Aorta (tissue), 5 donors: ENCODE measurements around the gene NDST4. TPM values are rescaled to one million over a fixed set of nuclear protein-coding genes. Genes with fewer than 3 reads are reported as not detected.

Experiments used
- ATAC-seq: fragments of 200-7000 bp; cut with Tn5 transposase; one replicate; pipeline ENCODE4 v1.9.1; 2022; ENCODE audit warnings: moderate library complexity; ENCODE audit not compliant: low FRiP score
- DNase-seq, 2 donors: peaks; one replicate each; pipeline ENCODE4 v3.0.0-alpha.2; 2020
- H3K27ac ChIP-seq, 2 donors: one replicate each; pipeline ENCODE4 v1.5.1; 2013; ENCODE audit warnings: low read length in 2 of 2, mild to moderate bottlenecking in 2 of 2, moderate library complexity in 2 of 2, control low read depth in 1 of 2, inconsistent platforms in 1 of 2, low read depth in 1 of 2
- H3K27me3 ChIP-seq, 2 donors: one replicate each; pipeline ENCODE4 v1.6.1; 2013; ENCODE audit warnings: control low read depth in 1 of 2, low read length in 1 of 2, mild to moderate bottlenecking in 1 of 2, moderate library complexity in 1 of 2; ENCODE audit not compliant: insufficient read depth in 2 of 2, control insufficient read depth in 1 of 2
- H3K36me3 ChIP-seq, 2 donors: one replicate each; pipeline ENCODE4 v1.6.1; 2013; ENCODE audit warnings: control low read depth in 1 of 2, low read length in 1 of 2, mild to moderate bottlenecking in 1 of 2; ENCODE audit not compliant: insufficient read depth in 2 of 2, control insufficient read depth in 1 of 2
- H3K4me1 ChIP-seq, 2 donors: one replicate each; pipeline ENCODE4 v1.6.1; 2013; ENCODE audit warnings: low read length in 2 of 2, control low read depth in 1 of 2, mild to moderate bottlenecking in 1 of 2, moderate library complexity in 1 of 2; ENCODE audit not compliant: insufficient read depth in 2 of 2, control insufficient read depth in 1 of 2
- H3K4me3 ChIP-seq, 2 donors: one replicate each; pipeline ENCODE4 v1.5.1; 2013; ENCODE audit warnings: low read length in 2 of 2, control low read depth in 1 of 2, mild to moderate bottlenecking in 1 of 2
- H3K9me3 ChIP-seq: one replicate; pipeline ENCODE4 v1.6.1; 2013; ENCODE audit warnings: mild to moderate bottlenecking, low read length; ENCODE audit not compliant: control insufficient read depth
- WGBS, 2 donors: extraction: QIAGEN DNeasy Blood & Tissue Kit; methylation state at CpG; one replicate each; pipeline ENCODE4 v1.1.7; 2013; 5-methylcytosine and 5-hydroxymethylcytosine counted together
- intact Hi-C, 2 donors: fragments of 100-400 bp; cut with DNase I; formaldehyde crosslinking; loops; one replicate each; pipeline versions ENCODE4 v1.14.2 to v1.15.0; 2022
- polyA plus RNA-seq, 2 donors: library from polyadenylated mRNA; stranded (reverse); fragments of 200-250 nt; gene quantifications; one replicate each; pipeline ENCODE4 v1.2.3, GENCODE V29; 2013
- total RNA-seq, 2 donors: library from RNA; stranded (reverse); fragmentation: NEBNext Ultra II Directional; extraction: Animal tissue kit (Norgen Biotek cat#: 25700); gene quantifications; one replicate each; pipeline ENCODE4 v1.2.1, GENCODE V29; 2021
- donor health status: healthy with polysubstance abuse.
- donor health status: Bipolar disorder and iron deficiency.
- donor health status: DM: no; HTN: no; CAD: no.
- donor health status: DM: no; HTN: no; CAD: no.
- donor health status: DM: yes; HTN: yes; CAD: no.

Gene NDST4
- total and polyA plus RNA-seq, 4 donors: not detected

GRCh38 chr4:114866901-114867670 is 246.3 kb downstream of the NDST4 start:
- H3K9me3 ChIP-seq: no peaks in the 10 kb centered on the region
- DNase-seq: no peak
- H3K27ac ChIP-seq: no peak overlapping the region
- 25 to 37% methylated on average over 2 of the region's 2 CpGs for WGBS, 2 donors
- no peaks in the 10 kb centered on the region for H3K36me3 ChIP-seq
- no peak overlapping the region for H3K4me3 ChIP-seq
- ATAC-seq: no peak
- H3K27me3 ChIP-seq: no peaks in the 10 kb centered on the region
- no peaks in the 10 kb centered on the region for H3K4me1 ChIP-seq
- intact Hi-C loops: no loop called here

- WGBS, 2 donors: 52 to 62% methylated on average over 2 of the region's 2 CpGs
- Histone ChIP-seq H3K27me3 (no peaks in the 10 kb centered on the region), H3K9me3 (no peaks in the 10 kb centered on the region), H3K27ac (no peak overlapping the region), H3K36me3 (no peaks in the 10 kb centered on the region), H3K4me3 (no peak overlapping the region), H3K4me1 (no peaks in the 10 kb centered on the region)
- intact Hi-C loops: no loop called here
- DNase-seq (no peak), ATAC-seq (no peak)
These were observed 249.4 kb downstream of the NDST4 start for GRCh38 chr4:114864060-114864459.

GRCh38 chr4:114860786-114861185 is 252.6 kb downstream of the NDST4 start:
- Histone ChIP-seq H3K4me3 (no peak overlapping the region), H3K27me3 (no peaks in the 10 kb centered on the region), H3K4me1 (no peaks in the 10 kb centered on the region), H3K9me3 (no peaks in the 10 kb centered on the region), H3K36me3 (no peaks in the 10 kb centered on the region), H3K27ac (no peak overlapping the region)
- ATAC-seq: no peak
- 45 to 52% methylated on average over 1 of the region's 1 CpG for WGBS, 2 donors
- intact Hi-C loops: no loop called here
- no peak for DNase-seq

- WGBS, 2 donors: 48 to 51% methylated on average over 1 of the region's 1 CpG
- Histone ChIP-seq H3K9me3 (no peaks in the 10 kb centered on the region), H3K27ac (no peak overlapping the region), H3K27me3 (no peaks in the 10 kb centered on the region), H3K36me3 (no peaks in the 10 kb centered on the region), H3K4me1 (no peaks in the 10 kb centered on the region), H3K4me3 (no peak overlapping the region)
- ATAC-seq (no peak), DNase-seq (no peak)
- intact Hi-C loops: no loop called here
These were observed 255.6 kb downstream of the NDST4 start for GRCh38 chr4:114857831-114858230.

- intact Hi-C loops: no loop called here
- Histone ChIP-seq H3K36me3 (no peaks in the 10 kb centered on the region), H3K4me1 (no peaks in the 10 kb centered on the region), H3K4me3 (no peak overlapping the region), H3K9me3 (no peaks in the 10 kb centered on the region), H3K27me3 (no peaks in the 10 kb centered on the region), H3K27ac (no peak overlapping the region)
- DNase-seq (no peak), ATAC-seq (no peak)
- 59% methylated on average over 1 of the region's 1 CpG for WGBS, 2 donors
These were observed 273.4 kb downstream of the NDST4 start for GRCh38 chr4:114839986-114840385.

- 81 to 83% methylated on average over 2 of the region's 2 CpGs for whole genome bisulfite sequencing, 2 donors
- ATAC-seq: no peak
- no peaks in the 10 kb centered on the region for H3K36me3 ChIP-seq
- H3K27me3 ChIP-seq: no peaks in the 10 kb centered on the region
- no peak overlapping the region for H3K4me3 ChIP-seq
- no peak for DNase-seq
- no peaks in the 10 kb centered on the region for H3K4me1 ChIP-seq
- peaks cover 3% of the 10 kb centered on the region for H3K9me3 ChIP-seq
- H3K27ac ChIP-seq: no peak overlapping the region
- intact Hi-C loops: no loop called here
These were observed 282.8 kb downstream of the NDST4 start for GRCh38 chr4:114830628-114831027.

GRCh38 chr4:114827651-114828050 is 285.8 kb downstream of the NDST4 start:
- no peaks in the 10 kb centered on the region for H3K27me3 ChIP-seq
- intact Hi-C loops: no loop called here
- ATAC-seq: no peak
- peaks cover 2% of the 10 kb centered on the region for H3K9me3 ChIP-seq
- no peaks in the 10 kb centered on the region for H3K36me3 ChIP-seq
- no peak overlapping the region for H3K4me3 ChIP-seq
- no peak for DNase-seq
- H3K27ac ChIP-seq: no peak overlapping the region
- 61 to 62% methylated on average over 5 of the region's 5 CpGs for WGBS, 2 donors
- H3K4me1 ChIP-seq: no peaks in the 10 kb centered on the region

GRCh38 chr4:114815760-114816159 is 297.7 kb downstream of the NDST4 start:
- Histone ChIP-seq H3K4me1 (no peaks in the 10 kb centered on the region), H3K4me3 (no peak overlapping the region), H3K36me3 (no peaks in the 10 kb centered on the region), H3K27me3 (no peaks in the 10 kb centered on the region), H3K9me3 (no peaks in the 10 kb centered on the region), H3K27ac (no peak overlapping the region)
- intact Hi-C loops: no loop called here
- 88 to 94% methylated on average over 1 of the region's 1 CpG for WGBS, 2 donors
- DNase-seq: no peak
- ATAC-seq: no peak

- Histone ChIP-seq H3K36me3 (no peaks in the 10 kb centered on the region), H3K4me1 (no peaks in the 10 kb centered on the region), H3K27me3 (no peaks in the 10 kb centered on the region), H3K4me3 (no peak overlapping the region), H3K9me3 (no peaks in the 10 kb centered on the region), H3K27ac (no peak overlapping the region)
- ATAC-seq (no peak), DNase-seq (no peak)
- intact Hi-C loops: no loop called here
- 87 to 89% methylated on average over 1 of the region's 1 CpG for WGBS, 2 donors
These were observed 299.5 kb downstream of the NDST4 start for GRCh38 chr4:114813961-114814360.
